ENCODE results near the gene ARID3B. TPM values are rescaled to one million over a fixed set of nuclear protein-coding genes. Genes with fewer than 3 reads are reported as not detected.

ARID3B gene
- total and polyA plus RNA-seq, 3 donors from 2014 or later = 50.3 to 58.1 (median 53.7) TPM

- Histone ChIP-seq H3K36me3 (ENCODE audit: low read depth, missing control alignments) (no peaks in the 10 kb centered on the region), H3K4me1 (no peaks in the 10 kb centered on the region), H3K4me3 (no peak overlapping the region), H3K9me3 (no peaks in the 10 kb centered on the region), H3K27ac (no peak overlapping the region), H3K27me3 (no peaks in the 10 kb centered on the region)
- intact Hi-C loops (cut with DNase I; ENCODE audit: low total_unique reads) = no loop called here
- WGBS, 2 donors = 84 to 91% methylated on average over 3 of the region's 3 CpGs
- TF ChIP-seq POLR2A (IDR thresholded peaks at IDR 0.05) (no peak), CTCF (IDR thresholded peaks at IDR 0.05) (no peak)
- DNase-seq = no peak
Observed at GRCh38 chr15:74502301-74502700, 38.7 kb upstream of the ARID3B start.

GRCh38 chr15:74504418-74504817 lies 36.6 kb upstream of the ARID3B start:
- no peaks in the 10 kb centered on the region for H3K36me3 ChIP-seq (ENCODE audit: low read depth, missing control alignments)
- 94% methylated on average over 3 of the region's 3 CpGs for WGBS, 2 donors
- no peaks in the 10 kb centered on the region for H3K9me3 ChIP-seq

GRCh38 chr15:74504836-74505235 lies 36.2 kb upstream of the ARID3B start:
- Histone ChIP-seq H3K36me3 (ENCODE audit: low read depth, missing control alignments) (no peaks in the 10 kb centered on the region), H3K4me3 (no peak overlapping the region), H3K9me3 (no peaks in the 10 kb centered on the region), H3K27me3 (no peaks in the 10 kb centered on the region), H3K4me1 (no peaks in the 10 kb centered on the region), H3K27ac (no peak overlapping the region)
- 84 to 100% methylated on average over 4 of the region's 4 CpGs for WGBS, 2 donors
- intact Hi-C loops (cut with DNase I; ENCODE audit: low total_unique reads) = no loop called here
- no peak for TF ChIP-seq POLR2A (IDR thresholded peaks at IDR 0.05)
- no peak for TF ChIP-seq CTCF (IDR thresholded peaks at IDR 0.05)
- no peak for DNase-seq

More at GRCh38 chr15:74504418-74504817, 36.6 kb upstream of the ARID3B start:
- no peak overlapping the region for H3K4me3 ChIP-seq
- H3K27me3 ChIP-seq = no peaks in the 10 kb centered on the region
- no peak for DNase-seq
- TF ChIP-seq CTCF (IDR thresholded peaks at IDR 0.05) = no peak
- no peak for TF ChIP-seq POLR2A (IDR thresholded peaks at IDR 0.05)
- no peak overlapping the region for H3K27ac ChIP-seq
- no peaks in the 10 kb centered on the region for H3K4me1 ChIP-seq
- intact Hi-C loops (cut with DNase I; ENCODE audit: low total_unique reads) = no loop called here

GRCh38 chr15:74505837-74506514 lies 35.0 kb upstream of the ARID3B start:
- no peaks in the 10 kb centered on the region for H3K4me1 ChIP-seq
- WGBS, 2 donors = 90 to 95% methylated on average over 6 of the region's 6 CpGs
- TF ChIP-seq CTCF (IDR thresholded peaks at IDR 0.05) (no peak), POLR2A (IDR thresholded peaks at IDR 0.05) (no peak)
- no peaks in the 10 kb centered on the region for H3K27me3 ChIP-seq
- no peaks in the 10 kb centered on the region for H3K9me3 ChIP-seq
- no peak overlapping the region for H3K27ac ChIP-seq
- intact Hi-C loops (cut with DNase I; ENCODE audit: low total_unique reads) = no loop called here
- DNase-seq = no peak
- H3K36me3 ChIP-seq (ENCODE audit: low read depth, missing control alignments) = no peaks in the 10 kb centered on the region
- no peak overlapping the region for H3K4me3 ChIP-seq

- intact Hi-C loops (cut with DNase I; ENCODE audit: low total_unique reads) = no loop called here
- TF ChIP-seq POLR2A (IDR thresholded peaks at IDR 0.05) = no peak
- no peak for TF ChIP-seq CTCF (IDR thresholded peaks at IDR 0.05)
- DNase-seq = no peak
- H3K4me1 ChIP-seq = no peaks in the 10 kb centered on the region
- no peaks in the 10 kb centered on the region for H3K9me3 ChIP-seq
- no peaks in the 10 kb centered on the region for H3K27me3 ChIP-seq
- no peak overlapping the region for H3K4me3 ChIP-seq
- no peaks in the 10 kb centered on the region for H3K36me3 ChIP-seq (ENCODE audit: low read depth, missing control alignments)
- 97 to 100% methylated on average over 4 of the region's 4 CpGs for WGBS, 2 donors
- no peak overlapping the region for H3K27ac ChIP-seq
Observed at GRCh38 chr15:74506515-74506840, 34.5 kb upstream of the ARID3B start.

Data from testis (tissue), 3 donors.